ENCODE measurements around the gene GSTM5. TPM values are rescaled to one million over a fixed set of nuclear protein-coding genes. Genes with fewer than 3 reads are reported as not detected.
A peak's percentile ranks its signal among the peaks of the same experiment; 100 is the strongest.
"Not testable (repeated sequence)": the region's sequence is repeated elsewhere in the genome, so short reads cannot be mapped to it uniquely, and the experiment has no call there.

Gene GSTM5
- 10 to 100 TPM in 3 of 4 donors, under 1 TPM in 1; 0.51 to 24.8 (median 22.3) TPM for total RNA-seq

DNA sequence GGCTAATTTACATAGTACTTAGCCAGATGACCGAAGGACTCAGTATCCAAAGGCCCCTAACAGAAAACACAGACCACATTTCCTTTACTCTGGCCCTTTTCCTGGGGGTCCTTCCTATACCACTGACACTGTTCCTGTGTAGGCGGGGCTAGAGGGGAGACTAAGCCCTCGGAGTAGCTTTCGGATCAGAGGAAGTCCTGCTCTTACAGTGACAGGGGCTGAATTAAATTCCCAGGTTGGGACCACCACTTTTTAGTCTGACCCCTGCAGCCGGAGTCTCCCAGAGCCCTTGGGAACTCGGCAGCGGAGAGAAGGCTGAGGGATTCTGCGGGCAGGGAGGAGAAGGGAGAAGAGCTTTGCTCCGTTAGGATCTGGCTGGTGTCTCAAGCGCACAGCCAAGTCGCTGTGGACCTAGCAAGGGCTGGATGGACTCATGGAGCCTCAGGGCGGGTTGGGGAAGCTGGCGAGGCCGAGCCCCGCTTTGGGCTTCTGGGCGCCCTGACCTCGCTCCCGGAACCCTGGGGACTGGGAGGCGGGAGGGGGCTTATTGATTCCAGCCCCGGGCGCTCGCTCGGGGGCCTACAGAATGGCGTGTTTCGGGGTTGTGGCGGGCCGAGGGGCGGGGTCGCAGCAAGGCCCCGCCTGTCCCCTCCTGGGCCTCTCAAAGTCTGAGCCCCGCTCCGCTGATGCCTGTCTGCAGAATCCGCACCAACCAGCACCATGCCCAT is at the start of gene GSTM5:
TSS of gene GSTM5 (plus strand) at position 659 of the 728 bp plus-strand sequence. CDS start at position 721, 62 bp downstream.
- peak in 1 of 2 donors; percentile 35 for TF ChIP-seq POLR2A (IDR thresholded peaks at IDR 0.05)
- intact Hi-C loops (cut with DNase I; ENCODE audit: low total_unique reads); H3K27me3 ChIP-seq; H3K4me1 ChIP-seq; H3K9me3 ChIP-seq; H3K36me3 ChIP-seq: not testable (repeated sequence)
- Histone ChIP-seq H3K27ac (peak within 1 kb of the TSS; percentile 27 to 78), H3K4me3 (peak within 1 kb of the TSS; percentile 28 to 46)
- peak in 1 of 2 donors; percentile 60 for DNase-seq

GRCh38 chr1:109664671-109665070 is 47.4 kb upstream of the GSTM5 start:
- Histone ChIP-seq H3K4me3 (no peak overlapping the region), H3K36me3 (no peaks in the 10 kb centered on the region), H3K4me1 (no peaks in the 10 kb centered on the region), H3K27ac (no peak overlapping the region), H3K27me3 (no peaks in the 10 kb centered on the region), H3K9me3 (no peaks in the 10 kb centered on the region)
- DNase-seq, result no peak
- intact Hi-C loops (cut with DNase I; ENCODE audit: low total_unique reads), result no loop called here
- TF ChIP-seq, protein P1, sequence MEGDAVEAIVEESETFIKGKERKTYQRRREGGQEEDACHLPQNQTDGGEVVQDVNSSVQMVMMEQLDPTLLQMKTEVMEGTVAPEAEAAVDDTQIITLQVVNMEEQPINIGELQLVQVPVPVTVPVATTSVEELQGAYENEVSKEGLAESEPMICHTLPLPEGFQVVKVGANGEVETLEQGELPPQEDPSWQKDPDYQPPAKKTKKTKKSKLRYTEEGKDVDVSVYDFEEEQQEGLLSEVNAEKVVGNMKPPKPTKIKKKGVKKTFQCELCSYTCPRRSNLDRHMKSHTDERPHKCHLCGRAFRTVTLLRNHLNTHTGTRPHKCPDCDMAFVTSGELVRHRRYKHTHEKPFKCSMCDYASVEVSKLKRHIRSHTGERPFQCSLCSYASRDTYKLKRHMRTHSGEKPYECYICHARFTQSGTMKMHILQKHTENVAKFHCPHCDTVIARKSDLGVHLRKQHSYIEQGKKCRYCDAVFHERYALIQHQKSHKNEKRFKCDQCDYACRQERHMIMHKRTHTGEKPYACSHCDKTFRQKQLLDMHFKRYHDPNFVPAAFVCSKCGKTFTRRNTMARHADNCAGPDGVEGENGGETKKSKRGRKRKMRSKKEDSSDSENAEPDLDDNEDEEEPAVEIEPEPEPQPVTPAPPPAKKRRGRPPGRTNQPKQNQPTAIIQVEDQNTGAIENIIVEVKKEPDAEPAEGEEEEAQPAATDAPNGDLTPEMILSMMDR (IDR thresholded peaks at IDR 0.05), result no peak
- no peak for TF ChIP-seq POLR2A (IDR thresholded peaks at IDR 0.05)

DNA sequence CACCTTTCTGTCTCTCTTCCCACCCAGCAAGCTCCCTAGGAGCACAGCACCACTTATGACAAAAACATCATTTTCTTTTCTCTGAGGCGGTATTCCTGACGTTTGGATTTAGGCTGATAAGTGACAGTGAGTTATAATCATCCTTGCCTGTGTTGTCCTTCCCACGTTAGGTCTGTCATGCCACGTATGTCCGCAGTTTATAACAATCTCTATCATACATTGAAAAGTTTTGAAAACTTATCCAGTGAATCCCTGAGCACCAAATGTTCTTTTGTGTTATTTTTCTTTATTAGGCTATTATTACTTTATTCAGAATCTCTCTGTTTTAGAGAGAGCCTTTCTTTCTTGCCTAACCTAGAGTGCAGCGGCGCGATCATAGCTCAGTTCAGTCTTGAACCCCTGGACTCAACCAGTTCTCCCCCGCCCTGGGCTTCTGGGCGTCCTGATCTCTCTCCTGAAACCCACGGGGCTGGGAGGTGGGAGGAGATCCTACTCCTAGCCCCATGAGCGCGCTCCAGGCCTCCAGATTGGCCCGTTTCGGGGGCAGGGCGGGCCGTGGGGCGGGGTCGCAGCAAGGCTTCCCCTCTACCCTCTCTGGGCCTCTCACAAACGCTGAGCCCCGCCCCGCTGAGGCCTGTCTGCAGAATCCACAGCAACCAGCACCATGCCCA is 44.5 kb upstream of the GSTM5 start, which contains the start of gene GSTM2:
TSS of gene GSTM2 (plus strand) at position 606 of the 671 bp plus-strand sequence. CDS start at position 665, 59 bp downstream.
- peak; percentile 95 for DNase-seq
- H3K27me3 ChIP-seq, result no peaks in the 10 kb centered on the region
- intact Hi-C loops (cut with DNase I; ENCODE audit: low total_unique reads), result no loop called here
- TF ChIP-seq, protein P1 (IDR thresholded peaks at IDR 0.05), result no peak
- peak; percentile 21 to 39 for TF ChIP-seq POLR2A (IDR thresholded peaks at IDR 0.05)
- peak within 1 kb of the TSS; percentile 53 to 76 for H3K27ac ChIP-seq
- H3K36me3 ChIP-seq, result no peaks in the 10 kb centered on the region
- peak within 1 kb of the TSS; percentile 52 to 82 for H3K4me3 ChIP-seq
- H3K9me3 ChIP-seq, result no peaks in the 10 kb centered on the region
- no peaks in the 10 kb centered on the region for H3K4me1 ChIP-seq

- no peaks in the 10 kb centered on the region for H3K4me1 ChIP-seq
- intact Hi-C loops (cut with DNase I; ENCODE audit: low total_unique reads), result no loop called here
- no peaks in the 10 kb centered on the region for H3K36me3 ChIP-seq
- peak overlapping the region; percentile 12 to 76 for H3K27ac ChIP-seq
- DNase-seq, result no peak
- TF ChIP-seq POLR2A (IDR thresholded peaks at IDR 0.05), result no peak
- TF ChIP-seq, protein P1 (IDR thresholded peaks at IDR 0.05), result no peak
- H3K27me3 ChIP-seq, result no peaks in the 10 kb centered on the region
- H3K4me3 ChIP-seq, result peak overlapping the region; percentile 52 to 82
- no peaks in the 10 kb centered on the region for H3K9me3 ChIP-seq
These were observed 43.8 kb upstream of the GSTM5 start for GRCh38 chr1:109668123-109668775.

DNA sequence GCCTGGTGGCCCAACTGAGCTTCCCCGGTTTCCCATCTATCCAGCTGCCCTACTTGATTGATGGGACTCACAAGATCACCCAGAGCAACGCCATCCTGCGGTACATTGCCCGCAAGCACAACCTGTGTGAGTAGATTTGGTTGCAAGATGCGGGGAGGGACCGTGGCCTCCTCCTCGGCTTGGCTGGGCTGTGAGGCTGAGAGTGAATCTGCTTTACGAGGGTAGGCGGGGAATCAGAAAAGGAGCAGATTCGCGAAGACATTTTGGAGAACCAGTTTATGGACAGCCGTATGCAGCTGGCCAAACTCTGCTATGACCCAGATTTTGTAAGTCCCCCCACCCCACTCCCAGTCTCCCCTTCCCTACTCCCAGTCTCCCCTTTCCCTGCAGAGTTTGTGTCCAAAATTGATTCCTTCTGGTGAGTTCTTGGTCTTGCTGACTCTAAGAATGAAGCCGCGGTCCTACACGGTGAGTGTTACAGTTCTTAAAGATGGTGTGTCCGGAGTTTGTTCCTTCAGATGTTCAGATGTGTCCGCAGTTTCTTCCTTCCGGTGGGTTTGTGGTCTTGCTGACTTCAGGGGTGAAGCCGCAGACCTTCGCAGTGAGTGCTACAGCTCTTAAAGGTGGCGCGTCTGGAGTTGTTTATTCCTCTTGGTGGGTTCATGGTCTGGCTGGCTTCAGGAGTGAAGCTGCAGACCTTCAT is 42.7 kb upstream of the GSTM5 start:
- intact Hi-C loops (cut with DNase I; ENCODE audit: low total_unique reads), result no loop called here

DNA sequence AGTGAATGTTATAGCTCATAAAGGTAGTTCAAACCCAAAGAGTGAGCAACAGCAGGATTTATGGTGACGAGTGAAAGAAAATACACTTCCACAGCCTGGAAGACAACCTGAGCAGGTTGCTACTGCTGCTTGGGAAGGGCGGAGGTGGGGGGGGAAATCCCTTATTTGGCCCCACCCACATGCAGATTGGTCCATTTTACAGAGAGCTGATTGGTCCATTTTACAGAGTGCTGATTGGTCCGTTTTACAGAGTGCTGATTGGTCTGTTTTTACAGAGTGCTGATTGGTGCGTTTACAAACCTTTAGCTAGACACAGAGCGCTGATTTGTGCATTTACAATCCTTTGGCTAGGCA is 42.1 kb upstream of the GSTM5 start:
- H3K9me3 ChIP-seq; H3K4me3 ChIP-seq; DNase-seq; intact Hi-C loops (cut with DNase I; ENCODE audit: low total_unique reads); H3K36me3 ChIP-seq; H3K27ac ChIP-seq; H3K27me3 ChIP-seq; H3K4me1 ChIP-seq: not testable (repeated sequence)

More for the DNA sequence above, 42.7 kb upstream of the GSTM5 start:
- H3K27me3 ChIP-seq, result no peaks in the 10 kb centered on the region
- no peak overlapping the region for H3K4me3 ChIP-seq
- no peak for DNase-seq
- TF ChIP-seq, protein P1 (IDR thresholded peaks at IDR 0.05), result no peak
- no peak for TF ChIP-seq POLR2A (IDR thresholded peaks at IDR 0.05)
- no peaks in the 10 kb centered on the region for H3K9me3 ChIP-seq
- no peaks in the 10 kb centered on the region for H3K36me3 ChIP-seq
- no peak overlapping the region for H3K27ac ChIP-seq
- no peaks in the 10 kb centered on the region for H3K4me1 ChIP-seq
